ENCODE measurements around the gene ITIH2.
A peak's percentile ranks its signal among the peaks of the same experiment; 100 is the strongest.
"Not testable (repeated sequence)": the region's sequence is repeated elsewhere in the genome, so short reads cannot be mapped to it uniquely, and the experiment has no call there.

ITIH2 gene

DNA sequence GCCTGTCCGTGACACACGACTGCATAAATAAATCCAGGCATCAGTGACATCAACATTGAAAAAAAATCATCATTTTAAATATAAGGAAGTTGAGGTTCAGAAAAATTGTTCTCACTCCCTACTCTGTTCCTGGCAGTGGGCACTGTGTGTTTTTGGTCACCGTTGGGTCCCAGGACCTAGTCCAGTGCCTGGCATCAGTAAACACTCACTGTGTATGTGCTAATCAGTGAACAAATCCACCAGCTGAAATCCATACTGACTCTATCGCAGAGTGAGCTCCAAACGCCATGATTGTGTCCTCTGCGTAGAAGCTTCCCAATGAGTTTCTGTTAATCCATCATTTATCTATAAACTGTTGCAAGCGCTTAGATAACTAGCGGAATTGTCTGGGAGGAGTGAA lies 41.2 kb downstream of the ITIH2 start:
- DNase-seq (ENCODE audit: low spot score), result no peak

DNA sequence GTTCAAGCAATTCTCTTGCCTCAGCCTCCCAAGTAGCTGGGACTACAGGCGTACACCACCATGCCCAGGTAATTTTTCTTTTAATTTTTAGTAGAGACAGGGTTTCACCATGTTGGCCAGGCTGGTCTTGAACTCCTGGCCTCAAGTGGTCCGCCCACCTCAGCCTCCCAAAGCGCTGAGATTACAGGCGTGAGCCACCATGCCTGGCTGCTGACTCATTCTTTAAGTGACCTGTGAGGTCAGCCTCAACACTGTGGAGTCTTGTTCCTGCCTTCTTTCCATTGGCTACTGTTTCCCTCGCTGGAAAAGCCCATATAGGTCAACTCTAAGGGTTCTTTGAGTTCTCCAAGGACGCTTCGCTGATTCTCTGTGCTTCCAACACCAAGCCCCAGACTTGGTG lies 45.5 kb downstream of the ITIH2 start:
- not testable (repeated sequence) for DNase-seq (ENCODE audit: low spot score)

- DNase-seq (ENCODE audit: low spot score), result no peak
Observed at GRCh38 chr10:7750222-7750621, 47.1 kb downstream of the ITIH2 start.

DNA sequence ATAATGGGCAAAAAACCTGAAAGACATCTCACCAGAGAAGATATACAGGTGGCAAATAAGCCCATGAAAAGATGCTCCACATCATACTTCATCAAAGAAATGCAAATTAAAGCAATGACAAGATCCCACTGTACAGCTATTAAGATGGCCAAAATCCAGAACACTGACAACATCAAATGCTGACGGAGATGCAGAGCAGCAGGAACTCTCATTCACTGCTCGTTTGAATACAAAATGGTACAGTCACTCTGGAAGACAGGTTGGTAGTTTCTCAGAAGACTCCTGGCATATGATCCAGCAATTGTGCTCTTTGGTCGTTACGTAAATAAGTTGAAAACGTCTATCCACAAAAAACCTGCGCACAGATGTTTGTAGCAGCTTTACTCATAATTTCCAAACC lies 49.1 kb downstream of the ITIH2 start:
- DNase-seq (ENCODE audit: low spot score), result no peak

DNA sequence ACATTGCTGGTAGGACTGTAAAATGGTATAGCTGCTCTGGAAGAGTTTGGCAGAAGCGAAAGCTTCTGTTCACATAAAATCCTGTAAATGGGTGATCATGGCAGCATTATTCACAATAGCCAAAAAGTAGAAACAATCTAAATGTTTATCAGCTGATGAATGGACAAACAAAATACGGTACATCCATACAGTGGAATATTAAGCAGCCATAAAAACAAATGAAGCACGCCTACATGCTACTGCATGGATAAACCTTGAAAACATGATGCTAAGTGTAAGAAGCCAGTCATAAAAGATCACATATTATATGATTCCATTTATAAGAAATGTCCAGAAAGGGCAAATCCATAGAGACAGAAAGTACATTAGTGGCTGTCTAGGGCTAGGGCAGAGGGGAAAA lies 52.0 kb downstream of the ITIH2 start:
- no peak for DNase-seq (ENCODE audit: low spot score)

DNA sequence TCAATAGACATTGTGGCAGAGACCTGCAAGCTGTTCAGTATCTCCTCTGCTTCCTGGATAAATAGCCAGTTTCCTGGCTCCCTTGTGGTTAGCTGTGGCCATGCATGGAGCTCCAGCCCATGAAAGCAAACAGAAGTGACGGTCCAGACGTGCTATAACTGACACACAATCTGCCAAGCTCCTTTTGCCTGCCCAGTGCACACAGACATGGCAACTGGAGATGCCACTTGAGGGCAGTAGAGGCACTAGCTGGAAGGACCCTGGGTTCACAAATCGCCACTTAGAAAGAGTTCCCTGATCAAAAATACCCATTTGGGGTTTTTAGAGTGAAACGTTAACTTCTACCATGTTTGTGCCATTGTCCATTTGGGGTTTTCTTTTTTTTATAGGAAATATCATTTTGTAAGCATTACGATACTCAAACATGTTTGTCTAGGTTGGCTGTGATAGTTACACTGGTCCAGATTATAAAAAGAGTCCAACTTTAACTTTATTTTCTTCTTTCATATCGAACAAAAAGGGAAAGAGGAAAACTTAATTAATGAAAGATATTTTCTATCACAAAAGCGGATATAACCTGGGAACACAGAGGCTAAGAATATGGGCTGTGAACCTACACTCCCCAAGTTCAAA lies 53.4 kb downstream of the ITIH2 start:
- peak; percentile 18 for DNase-seq (ENCODE audit: low spot score)

GRCh38 chr10:7763929-7764328 lies 60.8 kb downstream of the ITIH2 start:
- no peak for DNase-seq (ENCODE audit: low spot score)

- DNase-seq (ENCODE audit: low spot score), result no peak
Observed at GRCh38 chr10:7766241-7766640, 63.1 kb downstream of the ITIH2 start.

DNA sequence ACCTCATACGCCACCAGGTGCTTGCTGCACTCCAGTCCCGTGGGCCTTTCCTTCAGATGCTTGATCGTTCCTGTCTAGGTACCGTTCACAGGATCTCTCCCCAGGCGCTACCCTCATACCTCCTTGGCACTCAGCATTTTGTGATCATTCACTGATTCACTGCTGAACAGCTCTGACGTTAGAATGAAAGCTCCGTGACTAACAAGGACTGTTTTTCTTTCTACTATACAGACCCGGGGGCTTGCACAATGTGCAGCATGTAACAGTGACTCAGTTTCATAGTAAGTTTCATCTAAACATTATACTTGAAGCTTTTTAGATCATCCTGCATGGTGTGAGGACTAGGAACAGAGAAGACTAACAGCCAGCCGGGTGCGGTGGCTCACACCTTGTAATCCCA lies 64.1 kb downstream of the ITIH2 start:
- no peak for DNase-seq (ENCODE audit: low spot score)

DNA sequence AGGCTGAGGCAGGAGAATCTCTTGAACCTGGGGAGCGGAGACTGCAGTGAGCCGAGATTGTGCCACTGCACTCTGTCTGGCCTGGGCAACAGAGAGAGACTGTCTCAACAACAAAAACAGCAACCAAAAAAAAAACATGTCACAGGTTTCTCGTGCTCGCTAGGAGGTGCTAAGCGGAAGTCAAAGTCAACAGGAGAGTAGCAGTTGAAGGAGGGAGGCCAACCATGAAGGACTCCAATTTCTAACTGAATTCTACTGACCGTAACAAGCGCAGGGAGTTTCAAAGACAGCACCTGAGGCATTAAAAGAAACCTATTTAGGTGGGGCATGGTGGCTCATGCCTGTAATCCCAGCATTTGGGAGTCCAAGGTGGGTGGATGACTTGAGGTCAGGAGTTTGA lies 65.3 kb downstream of the ITIH2 start:
- DNase-seq (ENCODE audit: low spot score), result no peak

DNA sequence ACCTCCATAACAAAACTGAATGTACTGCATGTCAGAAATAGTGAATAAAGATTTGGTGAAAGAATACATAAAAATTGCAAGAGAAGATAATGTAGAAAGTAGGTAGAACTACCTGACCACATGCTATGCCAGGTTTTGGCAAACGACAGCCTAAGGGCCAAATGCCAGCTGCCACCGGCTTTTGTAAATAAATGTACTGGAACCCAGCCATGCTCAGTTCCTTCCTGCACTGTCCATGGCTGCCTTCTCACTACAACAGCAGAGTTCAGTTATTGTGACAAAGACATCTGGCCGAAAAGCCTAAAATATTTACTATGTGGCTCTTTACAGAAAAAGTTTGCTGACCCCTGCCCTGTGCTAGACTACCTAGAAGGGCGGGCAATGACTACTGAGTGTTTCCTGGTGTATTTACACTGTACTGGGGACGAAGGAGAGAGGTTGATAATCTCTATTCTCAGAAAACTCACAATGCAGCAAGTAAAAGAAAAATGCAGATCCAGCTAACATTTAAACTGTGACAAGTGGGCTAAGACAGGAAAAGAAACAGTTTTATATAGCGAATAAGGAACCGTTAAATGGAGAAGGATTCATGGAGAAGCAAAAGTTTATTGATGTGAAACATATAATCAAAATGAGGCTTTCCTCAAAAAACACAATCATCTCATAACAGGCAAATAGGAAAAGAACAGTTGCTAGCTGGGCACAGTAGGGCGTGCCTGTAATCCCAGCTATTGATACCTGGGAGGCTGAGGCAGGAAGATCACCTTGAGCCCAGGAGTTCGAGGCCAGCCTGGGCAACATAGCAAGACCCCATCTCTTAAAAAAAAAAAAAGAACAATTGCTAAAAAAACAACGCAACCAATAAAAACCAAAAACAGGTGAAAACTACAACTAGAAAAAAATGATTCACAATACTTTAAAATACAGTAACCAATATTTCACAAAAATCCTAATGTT lies 71.0 kb downstream of the ITIH2 start:
- peak; percentile 92 for DNase-seq (ENCODE audit: low spot score)

DNA sequence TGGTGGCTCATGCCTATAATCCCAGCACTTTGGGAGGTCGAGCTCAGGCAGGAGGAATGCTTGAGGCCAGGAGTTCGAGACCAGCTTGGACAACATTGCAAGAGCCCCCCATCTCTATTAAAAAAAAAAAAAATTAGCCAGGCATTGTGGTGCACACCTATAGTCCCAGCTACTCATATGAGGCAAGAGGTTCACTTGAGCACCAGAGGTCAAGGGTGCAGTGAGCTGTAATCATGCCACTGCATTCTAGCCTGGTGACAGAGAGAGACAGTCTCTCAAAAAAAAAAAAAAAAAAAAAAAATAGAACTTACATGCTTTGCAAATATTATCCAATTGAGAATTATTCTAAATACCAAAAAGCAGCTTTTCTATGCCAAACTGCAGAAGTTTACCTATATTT lies 73.7 kb downstream of the ITIH2 start:
- DNase-seq (ENCODE audit: low spot score), result no peak

DNA sequence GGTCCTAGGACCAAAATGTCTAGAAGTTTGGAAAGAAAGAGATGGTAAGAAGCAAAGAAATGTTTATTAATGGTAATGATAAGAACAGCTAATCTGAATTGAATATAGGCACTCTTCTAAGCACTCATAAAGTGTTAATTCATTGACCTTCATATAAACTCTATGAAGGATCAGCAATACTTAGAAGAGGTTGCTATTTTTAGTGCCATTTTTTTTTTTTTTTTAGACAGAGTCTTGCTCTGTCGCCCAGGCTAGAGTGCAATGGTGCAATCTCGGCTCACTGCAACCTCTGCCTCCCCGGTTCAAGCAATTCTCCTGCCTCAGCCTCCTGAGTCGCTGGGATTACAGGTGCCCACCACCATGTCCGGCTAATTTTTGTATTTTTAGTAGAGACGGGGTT lies 79.1 kb downstream of the ITIH2 start:
- DNase-seq (ENCODE audit: low spot score), result not testable (repeated sequence)

- DNase-seq (ENCODE audit: low spot score), result no peak
Observed at GRCh38 chr10:7786430-7786829, 83.3 kb downstream of the ITIH2 start.

- DNase-seq (ENCODE audit: low spot score), result no peak
Observed at GRCh38 chr10:7787150-7787856, 84.2 kb downstream of the ITIH2 start.

DNA sequence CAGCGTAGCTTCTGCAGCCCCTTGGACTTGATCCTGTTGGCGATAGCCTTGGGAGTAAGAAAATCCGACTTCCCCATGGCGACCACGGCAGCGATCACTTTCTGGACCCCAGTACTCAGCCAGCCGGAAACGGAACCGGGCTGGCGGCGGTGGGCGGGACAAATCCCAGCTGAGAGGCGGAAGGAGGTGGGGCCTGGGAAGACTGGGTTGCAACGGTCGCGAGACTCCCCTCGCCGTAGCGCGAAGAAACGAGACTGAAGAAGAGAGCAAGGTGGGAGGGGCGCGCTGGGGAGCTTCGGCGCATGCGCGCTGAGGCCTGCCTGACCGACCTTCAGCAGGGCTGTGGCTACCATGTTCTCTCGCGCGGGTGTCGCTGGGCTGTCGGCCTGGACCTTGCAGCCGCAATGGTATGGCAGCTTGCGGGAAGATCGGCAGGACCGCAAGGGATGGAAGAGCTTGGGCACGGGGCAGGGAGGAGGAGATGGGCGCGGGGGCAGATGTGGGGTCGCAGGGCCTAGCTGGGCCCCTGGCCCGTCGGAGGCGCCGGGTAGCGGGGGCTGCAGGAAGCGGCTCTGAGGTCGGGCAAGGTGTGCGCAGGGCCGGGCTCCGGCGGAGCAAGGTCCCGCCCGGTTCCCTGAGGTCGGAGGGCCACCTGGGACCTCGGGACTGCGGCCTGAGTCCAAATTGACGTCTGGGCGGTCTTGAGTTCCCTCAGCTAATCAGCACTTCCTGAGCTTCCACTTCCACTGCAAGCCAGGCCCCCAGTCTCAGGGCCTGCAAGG lies 84.9 kb downstream of the ITIH2 start, which contains the start of the genes ATP5F1C and KIN:
Gene ATP5F1C, plus strand, starts transcription at position 321 of the 782 bp plus-strand sequence. Its CDS starts 31 bp downstream, at position 352.
Gene KIN, minus strand, starts transcription at position 137 of the 782 bp plus-strand sequence. Its CDS starts 60 bp downstream, at position 77.
- DNase-seq (ENCODE audit: low spot score), result peak; percentile 98

DNA sequence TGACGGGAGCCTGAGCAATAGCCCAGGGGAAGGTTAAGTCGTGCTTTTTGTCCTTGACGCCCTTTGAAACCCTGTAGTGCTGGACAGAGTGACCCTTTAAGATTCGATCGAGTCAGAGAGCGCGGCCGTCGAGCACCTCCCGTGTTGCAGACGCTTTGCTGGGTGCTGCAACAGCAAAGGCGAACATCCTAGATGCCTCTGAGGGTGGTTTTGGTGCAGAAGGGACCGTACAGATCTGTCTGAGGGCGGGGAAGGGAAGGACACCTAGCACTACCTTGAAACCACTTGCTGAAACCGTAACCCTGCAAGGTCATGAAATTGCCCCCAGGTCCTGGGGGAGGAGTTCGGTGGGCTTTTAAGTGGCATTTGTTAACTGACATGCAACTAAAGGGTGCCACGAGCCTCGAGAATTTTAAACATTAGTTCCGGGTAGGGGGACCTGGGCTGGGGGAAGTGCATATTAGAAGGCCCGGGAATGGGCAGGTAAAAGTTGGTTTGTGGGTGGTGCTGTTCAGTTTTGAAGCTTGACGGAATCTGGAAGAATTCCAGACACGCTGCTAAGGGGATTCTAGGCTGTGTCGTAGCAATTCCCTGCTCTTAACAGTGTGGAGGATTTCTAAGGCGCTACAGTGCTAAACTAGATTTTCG lies 85.6 kb downstream of the ITIH2 start:
- peak; percentile 25 for DNase-seq (ENCODE audit: low spot score)

DNA sequence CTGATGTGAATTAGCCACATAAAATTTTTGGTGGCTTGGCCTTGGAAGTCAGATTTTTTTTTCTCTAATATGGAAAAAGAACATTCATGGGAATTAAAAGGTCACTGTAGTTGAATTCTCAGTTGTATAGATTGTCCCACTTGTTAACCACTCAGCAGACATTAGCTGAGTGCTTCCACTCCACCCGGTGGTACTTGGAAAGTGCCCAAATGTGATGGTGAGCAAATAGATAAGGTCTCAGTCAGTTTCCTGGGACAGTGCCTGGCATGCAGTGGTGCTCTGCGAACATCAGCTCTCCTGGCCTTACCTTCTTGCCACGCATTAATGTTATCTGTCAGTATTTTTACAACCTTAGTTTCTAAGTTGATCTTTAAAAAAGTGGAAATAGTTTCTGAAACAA lies 86.3 kb downstream of the ITIH2 start:
- no peak for DNase-seq (ENCODE audit: low spot score)

DNA sequence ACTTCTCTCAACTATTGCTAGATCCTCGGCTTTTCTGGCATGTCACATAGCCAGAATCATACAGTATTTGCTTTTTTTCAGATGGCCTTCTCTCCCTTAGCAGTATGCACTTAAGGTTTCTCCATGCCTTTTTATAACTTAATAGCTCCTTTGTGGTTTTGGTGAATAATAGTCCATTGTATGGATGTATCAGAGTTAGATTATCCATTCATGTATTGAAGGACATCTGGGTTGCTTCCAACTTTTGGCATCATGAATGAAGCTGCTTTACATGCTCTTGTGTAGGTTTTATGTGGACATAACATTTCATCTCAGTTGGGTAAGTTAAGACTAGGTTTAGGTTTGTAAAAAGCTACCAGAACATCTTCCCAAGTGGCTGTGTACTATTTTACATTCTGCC lies 89.4 kb downstream of the ITIH2 start:
- no peak for DNase-seq (ENCODE audit: low spot score)

- DNase-seq (ENCODE audit: low spot score), result no peak
Observed at GRCh38 chr10:7794251-7795026, 91.3 kb downstream of the ITIH2 start.
